HEK293T (cell line): ENCODE measurements around the gene NFU1.

Experiments
- LEF1 ChIP-seq: fragments of 450-650 bp; IDR thresholded peaks from 2 replicates; pipeline ENCODE4 v1.6.1; 2017; ENCODE audit warnings: mild to moderate bottlenecking, borderline replicate concordance
- NFRKB ChIP-seq: fragments of 450-650 bp; IDR thresholded peaks from 2 replicates; pipeline ENCODE4 v1.6.1; 2016; ENCODE audit warnings: mild to moderate bottlenecking, moderate library complexity

DNA sequence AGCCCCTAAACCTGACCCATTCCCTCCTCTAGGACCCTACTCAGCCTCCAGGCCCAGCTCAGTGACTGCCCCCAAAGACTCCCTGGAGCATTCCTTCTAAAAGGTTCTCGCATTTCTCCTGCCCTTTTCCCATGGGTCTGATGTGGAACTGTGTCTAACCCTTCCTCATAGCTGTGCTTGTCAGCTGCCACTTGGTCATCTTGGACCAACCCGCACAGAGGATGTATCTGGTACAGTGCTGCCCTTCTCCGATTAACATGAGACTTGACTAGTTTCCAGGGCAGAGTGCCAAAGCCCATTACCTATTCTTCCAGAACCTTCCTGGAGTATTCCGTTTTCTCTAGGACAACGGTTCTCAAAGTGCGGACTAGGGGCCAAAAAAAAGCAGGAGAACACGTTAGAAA lies 518 bp upstream of the NFU1 start:
- TF ChIP-seq LEF1 (no peak), NFRKB (no peak)
